ENCODE measurements around the gene VEGFC.

DNA sequence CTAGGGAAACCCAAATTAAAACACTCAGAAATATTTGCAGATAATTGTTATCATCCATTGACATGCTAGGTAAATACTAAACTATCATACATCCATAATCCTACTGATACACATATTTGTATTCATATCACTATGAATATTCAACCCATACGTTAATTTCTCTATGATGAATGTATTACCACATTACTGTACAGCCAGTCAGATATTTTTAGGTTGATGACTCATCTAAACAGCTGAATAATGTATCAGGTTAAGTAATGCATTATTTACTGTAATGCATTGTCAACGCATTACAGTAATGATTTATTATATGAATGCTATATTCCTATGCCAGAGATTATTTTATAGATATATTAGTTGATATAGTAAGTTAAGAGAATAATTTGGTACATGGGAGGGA is 37.1 kb downstream of the VEGFC start:
- TF ChIP-seq, protein P1, sequence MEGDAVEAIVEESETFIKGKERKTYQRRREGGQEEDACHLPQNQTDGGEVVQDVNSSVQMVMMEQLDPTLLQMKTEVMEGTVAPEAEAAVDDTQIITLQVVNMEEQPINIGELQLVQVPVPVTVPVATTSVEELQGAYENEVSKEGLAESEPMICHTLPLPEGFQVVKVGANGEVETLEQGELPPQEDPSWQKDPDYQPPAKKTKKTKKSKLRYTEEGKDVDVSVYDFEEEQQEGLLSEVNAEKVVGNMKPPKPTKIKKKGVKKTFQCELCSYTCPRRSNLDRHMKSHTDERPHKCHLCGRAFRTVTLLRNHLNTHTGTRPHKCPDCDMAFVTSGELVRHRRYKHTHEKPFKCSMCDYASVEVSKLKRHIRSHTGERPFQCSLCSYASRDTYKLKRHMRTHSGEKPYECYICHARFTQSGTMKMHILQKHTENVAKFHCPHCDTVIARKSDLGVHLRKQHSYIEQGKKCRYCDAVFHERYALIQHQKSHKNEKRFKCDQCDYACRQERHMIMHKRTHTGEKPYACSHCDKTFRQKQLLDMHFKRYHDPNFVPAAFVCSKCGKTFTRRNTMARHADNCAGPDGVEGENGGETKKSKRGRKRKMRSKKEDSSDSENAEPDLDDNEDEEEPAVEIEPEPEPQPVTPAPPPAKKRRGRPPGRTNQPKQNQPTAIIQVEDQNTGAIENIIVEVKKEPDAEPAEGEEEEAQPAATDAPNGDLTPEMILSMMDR (IDR thresholded peaks at IDR 0.05; ENCODE audit: poor library complexity), result no peak
- no peak for TF ChIP-seq EZH2 (IDR thresholded peaks at IDR 0.05; ENCODE audit: borderline replicate concordance)

Measured in hepatocyte (in vitro differentiated cells).